Left renal pelvis (tissue), 4 donors: ENCODE measurements around the gene UQCRHL. TPM values are rescaled to one million over a fixed set of nuclear protein-coding genes. Genes with fewer than 3 reads are reported as not detected.

Source experiments
- DNase-seq, 4 donors: peaks; one replicate each; pipeline ENCODE4 v3.0.0-alpha.2; 2013; ENCODE audit warnings: low read depth in 4 of 4, low spot score in 3 of 4
- polyA plus RNA-seq, 4 donors: library from polyadenylated mRNA; unstranded; fragments of 120-200 nt; gene quantifications; one replicate each; pipeline ENCODE4 v1.2.1, GENCODE V29; 2013; ENCODE audit not compliant: insufficient read length in 4 of 4

UQCRHL gene
- polyA plus RNA-seq, 4 donors = 0.89 to 3.8 (median 1.3) TPM

DNA sequence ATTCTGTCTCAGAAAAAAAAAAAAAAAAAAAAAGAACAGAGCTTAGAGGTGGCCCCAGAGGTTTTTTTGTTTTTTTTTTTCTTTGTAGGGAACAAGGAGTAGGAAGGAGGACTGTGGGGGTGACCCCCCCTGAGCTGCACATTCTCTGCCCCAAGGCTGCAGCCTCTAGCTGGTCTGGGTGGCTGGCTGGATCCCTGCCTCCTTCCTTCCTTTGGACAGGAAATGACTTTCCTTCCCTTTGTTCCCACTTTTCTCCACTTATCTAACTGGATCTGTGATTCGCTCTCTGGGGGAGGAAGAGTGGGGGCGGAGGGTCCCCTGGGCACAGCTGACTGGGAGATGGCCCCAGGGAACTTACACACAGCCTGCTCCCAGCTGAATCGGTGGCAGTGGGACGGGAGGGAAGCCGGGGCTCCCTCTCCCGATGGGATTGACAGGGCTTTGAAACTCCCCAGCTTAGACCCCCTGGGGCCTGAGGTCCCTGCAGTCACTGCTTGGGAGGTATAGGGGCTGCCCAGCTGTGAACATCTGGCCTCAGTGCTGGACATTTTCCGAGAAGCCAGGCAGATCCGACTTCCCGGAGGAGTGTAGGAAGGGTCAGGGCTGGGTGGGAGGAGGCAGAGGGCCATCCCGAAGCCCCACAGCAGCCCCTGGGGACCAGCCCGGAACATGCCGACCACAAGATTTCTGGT lies 46.8 kb downstream of the UQCRHL start:
- DNase-seq = peak in 2 of 4 donors; percentile 52 to 59

DNA sequence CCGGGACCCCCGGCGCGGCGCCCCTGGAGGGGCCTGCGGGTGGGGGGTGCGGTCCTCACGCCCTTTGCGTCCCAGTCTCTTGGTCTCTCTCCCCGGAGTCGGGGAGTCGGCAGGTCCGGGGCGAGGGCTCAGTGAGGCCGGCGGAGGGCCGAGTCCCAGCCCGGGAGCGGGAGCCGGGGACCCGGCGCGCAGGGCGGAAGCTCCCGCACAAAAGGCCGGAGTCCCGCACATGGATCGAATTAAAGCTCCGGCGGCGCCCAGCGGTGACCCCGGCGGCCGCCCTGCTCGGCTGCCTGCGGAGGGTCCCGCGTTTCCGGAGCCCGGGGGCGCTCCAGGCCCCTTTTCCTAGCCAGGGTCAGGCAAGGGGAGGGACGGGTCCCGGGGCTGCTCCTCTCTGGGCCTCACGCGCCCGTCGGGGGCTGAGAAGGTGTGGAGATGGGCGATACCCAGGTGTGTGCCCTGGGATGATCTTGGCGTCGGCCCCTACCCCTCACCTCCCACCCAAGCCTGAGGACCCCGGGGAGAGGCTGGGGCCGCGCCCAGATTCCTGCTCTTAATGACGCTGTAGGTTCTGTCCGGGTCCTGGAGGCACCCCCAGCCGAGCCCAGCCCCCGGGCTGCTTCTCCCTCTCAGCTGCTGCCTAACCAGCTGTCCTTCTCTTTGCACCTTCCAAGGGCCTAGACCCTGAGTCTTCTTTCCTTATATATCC lies 48.3 kb downstream of the UQCRHL start:
- no peak for DNase-seq

DNA sequence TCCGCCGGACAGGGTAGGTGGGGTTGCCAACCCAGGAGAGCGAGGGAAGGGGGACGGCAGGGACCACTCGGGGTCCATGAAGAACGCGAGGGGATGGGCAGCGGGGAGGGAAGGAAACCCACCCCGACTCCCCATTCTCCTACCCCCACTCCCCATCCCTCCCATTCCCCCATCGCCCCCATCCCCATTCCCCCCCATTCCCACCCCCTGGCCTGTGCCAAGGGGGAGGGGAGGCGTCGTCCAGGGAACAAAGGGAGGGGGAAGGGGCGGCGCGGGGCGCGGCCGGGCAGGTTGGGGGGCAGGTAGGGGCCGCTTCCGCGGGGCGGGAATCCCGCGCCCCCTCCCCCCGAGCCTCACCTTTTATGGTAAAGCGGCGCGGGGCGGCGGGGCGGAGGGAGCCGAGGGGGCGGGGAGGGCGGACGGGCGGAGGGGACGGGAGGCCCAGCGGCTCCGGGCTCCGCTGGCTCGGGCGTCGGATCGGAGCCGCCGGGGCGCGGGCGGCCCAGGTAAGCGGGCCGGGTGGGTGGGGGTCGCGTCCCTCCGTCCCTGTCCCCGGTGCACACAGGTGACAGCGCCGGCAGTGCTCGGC lies 49.0 kb downstream of the UQCRHL start, which contains the start of gene FBLIM1:
Gene FBLIM1, plus strand, starts transcription at position 453 of the 589 bp plus-strand sequence. CDS start 6,189 bp downstream, outside the sequence.
- DNase-seq = no peak

DNA sequence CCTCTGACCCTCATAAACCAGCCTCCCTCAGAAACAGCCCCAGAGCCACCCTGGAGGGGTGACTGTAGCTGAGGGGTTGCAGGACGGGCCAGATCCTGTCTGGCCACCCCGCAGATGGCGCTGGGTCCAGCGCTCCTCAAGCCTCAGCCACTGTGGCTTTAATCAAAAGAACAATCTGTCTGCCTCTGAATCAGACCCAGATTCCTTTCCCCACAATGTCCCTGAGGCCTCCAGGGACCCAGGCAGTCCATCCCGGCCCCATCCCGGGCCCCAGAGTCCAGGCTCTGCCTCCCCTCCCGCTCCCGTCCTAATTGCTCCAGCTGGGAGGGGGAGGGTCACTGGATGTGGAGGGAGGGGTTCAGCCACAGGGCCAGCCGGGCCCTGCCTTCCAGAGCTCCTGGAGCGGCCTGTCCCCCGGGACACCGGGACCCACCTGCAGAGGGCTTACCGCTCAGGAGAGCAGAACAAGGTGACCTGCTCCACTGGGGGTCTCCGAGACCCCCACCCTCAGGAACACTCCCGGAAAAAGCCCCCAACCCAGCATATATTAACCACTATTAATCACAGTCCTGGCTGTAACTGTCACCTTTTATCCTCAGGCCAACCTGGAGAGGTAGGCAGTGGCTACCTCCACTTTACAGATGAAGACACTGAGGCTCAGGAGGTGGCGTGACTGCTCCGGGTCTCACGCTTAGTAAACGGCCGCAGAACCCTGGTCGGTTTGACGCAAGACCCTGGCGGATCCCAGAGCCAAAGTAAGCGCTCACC lies 49.7 kb downstream of the UQCRHL start:
- peak in 1 of 4 donors; percentile 45 for DNase-seq

Other genes starting within 250 kb of the UQCRHL start
- gene AGMAT, start 222.6 kb downstream of the UQCRHL start, polyA plus RNA-seq = 10 to 100 TPM in 3 of 4 donors, 1 to 10 TPM in 1; 1.2 to 33.6 (median 23.4) TPM
- gene DDI2, start 190.2 kb downstream of the UQCRHL start, polyA plus RNA-seq = 10 to 100 TPM; 14.4 to 22.6 (median 20.1) TPM
- 10 to 100 TPM; 43.0 to 45.6 (median 44.4) TPM for gene PLEKHM2, start 123.3 kb downstream of the UQCRHL start, polyA plus RNA-seq
- gene SLC25A34, start 71.4 kb downstream of the UQCRHL start, polyA plus RNA-seq = 1 to 10 TPM; 1.3 to 4.7 (median 2.5) TPM
- 1 to 10 TPM in 3 of 4 donors, not detected in 1; 2.0 to 5.1 (median 3.2) TPM for gene TMEM82, start 65.2 kb downstream of the UQCRHL start, polyA plus RNA-seq
- 10 to 100 TPM; 25.5 to 64.6 (median 42.8) TPM for gene FBLIM1, start 48.9 kb downstream of the UQCRHL start, polyA plus RNA-seq
- 10 to 100 TPM; 50.3 to 64.7 (median 56.2) TPM for gene SPEN, start 40.1 kb upstream of the UQCRHL start, polyA plus RNA-seq
- gene ZBTB17, start 168.5 kb upstream of the UQCRHL start, polyA plus RNA-seq = 10 to 100 TPM; 26.7 to 40.9 (median 28.5) TPM
- gene SRARP, start 196.6 kb upstream of the UQCRHL start, polyA plus RNA-seq = under 1 TPM in 3 of 4 donors, not detected in 1; 0.07 to 0.18 (median 0.07) TPM
- 1 to 10 TPM; 4.1 to 5.7 (median 4.3) TPM for gene HSPB7, start 210.4 kb upstream of the UQCRHL start, polyA plus RNA-seq
- 10 to 100 TPM in 3 of 4 donors, under 1 TPM in 1; 1.00 to 22.4 (median 16.8) TPM for gene CLCNKA, start 214.4 kb upstream of the UQCRHL start, polyA plus RNA-seq
- 10 to 100 TPM in 3 of 4 donors, 1 to 10 TPM in 1; 1.9 to 63.6 (median 37.5) TPM for gene CLCNKB, start 236.1 kb upstream of the UQCRHL start, polyA plus RNA-seq